HL-60 (cell line): Measurements from ENCODE around the gene EIF2B5.
A peak's percentile ranks its signal among the peaks of the same experiment; 100 is the strongest.

ENCODE experiments used
- DNase-seq, 2 experiments: peaks; one replicate each; pipeline ENCODE4 v3.0.0-alpha.2; 2010 to 2020; ENCODE audit warnings: low read depth in 1 of 2, low spot score in 1 of 2
- H3K27ac ChIP-seq: fragments of 250-450 bp; sonication (Bioruptor Pico); replicated peaks from 2 replicates; pipeline ENCODE4 v1.5.1; 2020; ENCODE audit warnings: mild to moderate bottlenecking, moderate library complexity
- H3K27me3 ChIP-seq: fragments of 250-450 bp; sonication (Bioruptor Pico); 2 replicates; pipeline ENCODE4 v1.5.1; 2021; ENCODE audit warnings: mild to moderate bottlenecking, moderate library complexity; ENCODE audit not compliant: insufficient read depth, poor library complexity, severe bottlenecking
- H3K4me3 ChIP-seq: replicated peaks from 2 replicates; pipeline ENCODE4 v1.5.1; 2011; ENCODE audit warnings: mild to moderate bottlenecking, control low read depth, low read length; ENCODE audit not compliant: insufficient read depth
- CTCF ChIP-seq: IDR thresholded peaks from one replicate; pipeline ENCODE4 v1.5.1; 2011; ENCODE audit warnings: low read length, control low read depth, inconsistent platforms; ENCODE audit not compliant: insufficient read depth
- GABPA ChIP-seq: IDR thresholded peaks from 2 replicates; pipeline ENCODE4 v1.6.1; 2012; ENCODE audit warnings: low read depth
- POLR2AphosphoS5 ChIP-seq: IDR thresholded peaks from 2 replicates; pipeline ENCODE4 v1.6.1; 2012; ENCODE audit warnings: low read depth
- REST ChIP-seq: IDR thresholded peaks from 2 replicates; pipeline ENCODE4 v1.6.1; 2012; ENCODE audit warnings: low read depth; ENCODE audit not compliant: insufficient replicate concordance
- SPI1 ChIP-seq: IDR thresholded peaks from 2 replicates; pipeline ENCODE4 v1.6.1; 2012; ENCODE audit warnings: low read depth, mild to moderate bottlenecking, borderline replicate concordance

The EIF2B5 gene

GRCh38 chr3:184186902-184187207 lies 51.7 kb downstream of the EIF2B5 start:
- Histone ChIP-seq H3K4me3 (peak overlapping the region; percentile 87), H3K27me3 (no peaks in the 10 kb centered on the region), H3K27ac (peak overlapping the region; percentile 73)
- peak in 1 of 2 experiments; percentile 17 for DNase-seq
- TF ChIP-seq POLR2AphosphoS5 (no peak), SPI1 (no peak), GABPA (no peak), CTCF (no peak), REST (no peak)

- Histone ChIP-seq H3K27me3 (no peaks in the 10 kb centered on the region), H3K27ac (no peak overlapping the region), H3K4me3 (no peak overlapping the region)
- no peak for DNase-seq
- no peak for TF ChIP-seq SPI1
- no peak for TF ChIP-seq CTCF
- TF ChIP-seq GABPA, result no peak
- no peak for TF ChIP-seq POLR2AphosphoS5
- TF ChIP-seq REST, result no peak
Measured at GRCh38 chr3:184188080-184188479, 52.9 kb downstream of the EIF2B5 start.

- TF ChIP-seq CTCF (no peak), GABPA (no peak)
- H3K27ac ChIP-seq, result no peak overlapping the region
- no peaks in the 10 kb centered on the region for H3K27me3 ChIP-seq
- no peak for DNase-seq
- no peak overlapping the region for H3K4me3 ChIP-seq
Measured at GRCh38 chr3:184189421-184189820, 54.3 kb downstream of the EIF2B5 start.

GRCh38 chr3:184192889-184193288 lies 57.7 kb downstream of the EIF2B5 start:
- H3K27ac ChIP-seq, result no peak overlapping the region
- TF ChIP-seq POLR2AphosphoS5 (no peak), REST (no peak), CTCF (no peak), GABPA (no peak), SPI1 (no peak)
- DNase-seq, result no peak
- H3K4me3 ChIP-seq, result no peak overlapping the region
- no peaks in the 10 kb centered on the region for H3K27me3 ChIP-seq
